Brain pericyte (primary cell): ENCODE results near the gene TUBA4B.
"Not testable (repeated sequence)": the region's sequence is repeated elsewhere in the genome, so short reads cannot be mapped to it uniquely, and the experiment has no call there.

Experiments
- DNase-seq: peaks from one replicate; pipeline ENCODE4 v3.0.0-alpha.2; 2012; ENCODE audit warnings: low read depth, low spot score

Gene TUBA4B

DNA sequence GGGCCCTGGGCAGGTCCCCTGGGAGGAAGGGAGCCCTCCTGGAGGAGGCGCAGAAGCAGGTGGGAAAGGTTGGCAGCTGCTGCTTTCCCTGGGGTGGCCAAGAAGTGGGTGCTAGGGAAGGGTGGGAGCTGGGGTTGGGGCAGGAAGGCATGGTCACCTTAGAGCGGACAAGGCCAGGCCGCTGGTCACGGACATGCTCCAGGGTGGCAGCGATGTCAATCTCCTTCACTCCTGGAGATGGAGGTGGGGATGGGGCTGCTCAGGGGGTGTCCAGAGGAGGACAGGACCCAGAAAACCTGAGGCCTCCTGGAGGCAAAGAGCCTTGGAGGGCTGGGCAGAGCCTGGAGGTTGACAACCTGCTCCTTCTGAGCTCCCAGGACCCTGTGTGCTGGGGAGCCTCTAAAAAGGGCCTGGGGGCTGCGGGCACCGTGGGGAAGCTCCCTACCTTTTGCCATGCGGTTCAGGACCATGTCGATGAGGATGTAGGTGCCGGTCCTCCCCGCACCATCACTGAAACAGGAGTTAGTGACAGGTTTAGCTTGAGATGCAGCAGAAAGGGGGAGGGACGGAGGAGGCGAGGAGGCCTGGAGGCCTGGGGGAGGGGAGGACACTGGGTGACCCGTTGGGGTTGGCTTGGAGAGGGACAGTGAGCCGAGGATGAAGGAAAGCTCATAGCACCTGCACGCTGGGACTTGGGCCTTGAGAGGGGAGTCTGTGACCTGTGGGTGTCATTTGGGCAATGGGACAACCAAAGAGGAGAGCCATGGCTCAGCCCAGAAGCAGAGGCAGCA, 37.5 kb downstream of the TUBA4B start:
- DNase-seq = no peak

DNA sequence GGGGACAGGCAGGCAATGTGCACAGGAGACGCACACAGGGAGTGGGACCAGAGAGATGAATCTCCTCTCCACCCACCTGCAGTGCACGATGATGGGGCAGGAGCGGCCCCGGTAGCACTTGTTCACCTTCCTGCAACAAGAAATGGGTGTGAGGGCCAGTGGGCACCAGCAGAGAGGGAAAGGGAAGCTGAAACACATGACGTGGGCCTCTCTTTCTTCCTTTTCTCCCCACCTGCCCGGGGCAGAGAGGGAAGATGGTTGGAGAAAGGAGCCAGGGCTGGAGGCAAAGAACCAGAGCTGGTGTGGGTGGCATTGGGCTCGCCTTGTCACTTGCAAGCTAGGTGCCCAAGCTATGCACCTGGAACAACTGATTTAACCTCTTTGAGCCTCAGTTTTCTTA, 38.4 kb downstream of the TUBA4B start:
- DNase-seq = no peak

DNA sequence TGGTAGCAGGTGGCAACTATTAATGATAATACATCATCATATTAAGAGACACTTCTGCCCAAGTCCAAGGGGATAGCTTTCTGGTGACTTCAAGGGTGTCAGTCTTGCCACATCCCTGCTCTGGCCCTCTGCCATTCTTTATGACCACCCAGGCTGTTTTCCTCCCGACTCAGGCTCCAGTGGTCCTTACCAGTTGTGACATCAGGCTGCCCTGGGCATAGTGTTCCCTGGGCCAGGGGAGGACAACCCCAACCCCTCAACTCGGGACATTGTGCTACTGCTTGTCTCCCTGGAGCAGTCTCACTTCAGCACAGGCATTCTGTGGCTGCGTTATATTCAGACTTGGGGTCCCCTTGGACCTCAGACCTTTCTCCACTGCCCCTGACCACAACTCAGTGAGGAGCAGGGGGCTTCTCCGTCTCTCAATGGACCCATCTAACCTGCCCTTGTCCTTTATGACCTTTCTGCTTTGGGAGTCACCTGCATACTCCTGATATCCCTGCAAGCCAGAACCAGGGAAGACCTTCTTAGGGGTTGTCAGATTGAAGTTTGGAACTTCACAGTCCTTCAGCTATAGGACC, 39.0 kb downstream of the TUBA4B start:
- no peak for DNase-seq

DNA sequence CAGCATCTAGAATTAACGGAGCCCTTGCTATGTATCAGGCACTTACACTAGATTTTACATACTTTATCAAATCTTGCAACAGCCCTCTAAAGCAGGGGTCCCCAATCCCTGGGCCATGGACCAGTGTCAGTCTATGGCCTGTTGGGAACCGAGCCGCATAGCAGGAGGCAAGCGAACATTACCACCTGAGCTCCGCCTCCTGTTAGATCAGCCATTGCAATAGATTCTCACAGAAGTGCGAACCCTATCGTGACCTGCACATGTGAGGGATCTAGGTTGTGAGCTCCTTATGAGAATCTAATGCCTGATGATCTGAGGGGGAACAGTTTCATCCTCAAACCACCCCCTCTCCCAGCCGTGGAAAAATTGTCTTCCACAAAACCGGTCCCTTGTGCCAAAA, 39.6 kb downstream of the TUBA4B start:
- no peak for DNase-seq

DNA sequence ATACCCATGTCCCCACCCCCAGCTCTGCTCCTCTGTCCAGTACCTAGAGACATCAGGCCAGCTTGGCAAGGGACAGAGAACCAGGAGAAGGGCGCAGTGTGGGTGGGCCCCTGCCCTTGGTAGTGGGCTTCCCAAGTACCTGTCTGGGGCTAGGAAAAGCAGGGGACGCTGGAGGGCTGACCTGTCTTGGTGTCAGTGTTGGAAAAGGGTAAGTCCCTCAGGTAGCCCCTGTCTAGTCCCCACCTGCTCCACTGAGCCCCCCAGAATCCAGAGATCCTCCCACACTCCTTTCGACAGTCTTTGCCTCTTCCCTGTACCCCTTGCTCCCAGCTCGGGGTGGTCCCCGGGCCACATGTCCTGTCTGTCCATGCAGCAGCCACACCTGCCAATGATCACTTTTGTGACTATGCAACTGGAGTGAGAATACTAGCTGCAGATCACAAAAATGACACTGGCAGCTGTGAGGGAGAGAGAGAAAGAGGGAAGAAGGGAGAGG, 40.7 kb downstream of the TUBA4B start:
- no peak for DNase-seq

DNA sequence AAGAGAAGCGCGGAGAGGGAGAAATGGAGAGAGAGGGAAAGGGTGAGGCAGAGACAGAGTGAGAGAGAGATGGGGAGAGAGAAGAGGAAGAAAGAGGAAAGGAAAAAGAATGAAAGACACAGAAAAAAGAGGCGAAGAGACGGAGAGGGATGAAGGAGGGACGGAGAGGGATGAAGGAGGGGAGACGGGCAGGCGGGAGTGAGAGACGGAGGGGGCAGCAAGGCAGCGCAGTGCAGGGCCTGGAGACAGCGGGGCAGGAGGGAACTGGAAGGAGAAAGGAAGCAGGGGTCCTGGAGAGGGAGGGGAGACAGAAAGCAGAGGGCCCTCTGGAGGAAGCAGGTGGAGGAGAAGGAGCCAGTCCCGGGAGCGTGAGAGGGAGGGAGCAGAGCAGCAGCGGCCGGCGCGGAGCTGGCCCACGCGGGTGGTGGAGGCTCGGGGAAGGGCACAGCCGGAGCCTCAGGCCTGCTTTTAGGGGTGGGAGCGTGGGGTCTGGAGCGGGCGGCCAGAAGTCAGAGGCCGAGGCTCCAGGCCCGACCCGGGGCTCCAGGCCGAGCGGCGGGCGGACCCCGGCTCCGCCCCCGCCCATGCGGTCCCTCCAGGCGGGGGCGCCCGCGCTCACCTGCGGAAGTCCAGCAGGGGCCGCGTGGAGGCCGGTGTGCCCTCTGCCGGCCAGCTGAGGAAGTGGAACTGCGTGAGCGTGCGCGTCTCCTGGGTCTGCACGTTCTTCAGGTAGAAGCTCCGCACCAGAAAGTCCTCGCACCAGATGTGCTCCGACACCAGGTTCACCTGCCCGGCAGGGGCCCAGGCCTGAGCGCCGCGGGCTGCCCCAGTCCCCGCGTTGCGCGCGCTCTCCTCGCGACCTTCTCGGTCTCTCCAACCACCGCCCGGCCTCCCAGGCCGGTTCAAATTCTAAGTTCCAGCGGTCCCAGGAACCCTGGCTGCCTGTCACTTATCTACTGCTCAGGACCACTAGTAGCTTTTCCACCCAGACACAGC, 41.6 kb downstream of the TUBA4B start:
- DNase-seq = no peak

DNA sequence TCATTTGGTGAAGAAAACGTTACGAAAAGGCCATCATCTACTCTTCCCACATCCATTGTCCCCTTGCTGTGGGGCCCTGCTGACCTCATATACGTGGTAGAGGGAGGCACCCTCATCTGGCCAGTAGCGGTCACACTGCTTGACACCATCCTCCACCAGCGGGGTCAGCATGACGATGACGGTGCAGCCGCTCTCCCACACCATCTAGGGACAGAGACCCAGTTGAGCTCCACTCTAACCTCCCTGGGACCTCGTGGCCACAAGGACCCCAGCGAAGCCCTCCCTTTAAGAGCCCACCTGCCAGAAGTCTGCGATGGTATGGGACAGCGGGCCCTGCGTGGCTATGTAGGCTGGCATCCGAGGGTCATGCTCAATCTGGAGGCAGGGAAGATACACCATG, 43.1 kb downstream of the TUBA4B start:
- DNase-seq = no peak

DNA sequence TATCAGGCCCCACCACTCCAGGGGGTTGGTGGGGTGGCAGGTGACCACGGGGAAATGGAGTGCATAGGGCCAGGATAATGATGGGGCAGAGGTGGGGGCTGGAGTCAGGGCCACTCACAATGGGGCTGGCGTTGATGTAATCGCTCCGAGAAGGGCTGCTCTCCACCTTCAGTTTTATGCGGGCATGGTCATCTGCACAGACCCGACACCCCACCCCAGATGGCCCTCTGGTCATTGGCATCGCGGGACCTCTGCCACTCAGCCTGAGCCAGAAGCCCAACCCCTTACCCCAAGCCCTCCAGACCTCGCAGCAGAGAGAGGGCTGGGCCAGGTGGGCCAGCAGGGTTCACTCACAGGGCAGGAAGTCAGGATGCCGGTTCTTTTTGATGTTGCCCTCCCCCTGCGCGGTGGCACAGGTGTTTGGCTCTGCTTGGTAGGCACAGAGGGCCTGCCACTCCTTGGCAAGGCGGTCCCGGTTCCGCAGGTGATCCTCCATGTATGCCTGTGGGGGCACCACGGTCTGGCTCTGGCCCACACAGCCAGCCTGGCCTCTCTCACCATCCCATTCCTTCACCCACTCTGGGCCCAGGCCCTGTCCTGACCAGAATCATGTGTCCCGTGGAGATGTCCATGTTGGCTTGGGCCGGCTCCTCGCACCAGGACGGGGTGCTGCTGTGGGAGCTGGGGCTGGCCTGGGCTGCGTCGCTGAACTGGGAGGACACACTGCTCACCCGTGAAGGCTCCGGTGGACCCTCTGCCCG, 43.8 kb downstream of the TUBA4B start:
- DNase-seq = no peak

DNA sequence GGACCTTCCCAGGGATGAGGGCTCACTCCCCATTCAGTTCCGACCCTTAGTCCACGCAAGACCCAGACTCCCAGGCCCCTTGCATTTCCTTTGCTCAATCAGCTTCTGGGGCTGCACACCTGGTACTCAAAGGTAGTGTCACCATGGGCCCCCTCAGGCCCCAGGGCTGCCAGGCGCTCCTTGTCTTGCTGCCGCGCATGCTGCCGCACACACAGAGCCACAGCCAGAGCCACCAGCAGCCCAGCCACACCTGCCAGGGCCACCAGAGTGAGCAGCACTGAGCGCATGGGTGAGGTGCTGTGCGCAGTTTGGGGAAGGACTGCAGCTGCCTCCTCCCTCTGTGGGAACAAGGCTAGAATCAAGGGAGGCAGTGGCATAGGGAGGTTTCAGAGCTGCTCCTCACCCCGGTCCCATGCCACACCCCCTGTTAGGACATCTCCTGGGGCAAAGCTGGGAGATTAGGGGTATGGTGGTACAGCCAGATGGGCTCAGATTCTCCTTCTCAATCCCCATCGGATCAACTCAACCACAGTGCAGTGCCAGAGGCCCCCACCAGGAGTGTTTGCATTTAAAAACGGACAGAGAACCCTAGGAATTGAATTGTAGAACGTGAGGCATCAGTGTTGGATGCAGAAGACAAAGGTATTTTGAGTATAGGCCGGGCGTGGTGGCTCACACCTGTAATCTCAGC, 44.9 kb downstream of the TUBA4B start:
- no peak for DNase-seq

DNA sequence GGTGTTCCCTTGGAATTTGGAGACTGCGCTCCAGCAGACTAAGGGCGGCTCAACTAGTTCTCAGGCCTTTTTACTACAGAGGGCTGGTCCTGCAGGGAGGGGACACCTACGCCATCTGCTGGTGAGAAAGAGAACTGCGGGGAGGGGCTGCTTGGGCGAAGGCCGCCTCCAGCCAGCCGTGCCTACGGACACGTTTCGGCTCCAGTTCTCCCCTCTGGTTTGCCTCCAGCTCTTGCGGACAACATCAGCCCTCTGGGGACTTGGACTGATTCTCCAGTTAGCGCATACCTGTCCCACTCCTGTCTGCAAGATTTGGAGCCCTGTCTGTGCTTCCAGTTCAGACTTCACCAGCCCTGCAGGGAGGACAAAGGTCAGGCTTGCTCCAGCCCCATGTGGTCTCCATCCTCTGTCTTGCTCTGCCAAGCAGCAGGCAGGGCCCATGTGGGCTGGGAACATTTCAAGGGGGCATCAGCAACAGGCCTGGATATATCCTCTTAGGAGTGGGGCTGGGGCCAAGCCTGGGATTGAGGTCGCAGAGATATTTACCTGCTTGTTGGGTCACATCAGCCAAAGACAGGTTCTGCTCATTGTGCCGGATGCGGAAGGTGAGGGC, 45.8 kb downstream of the TUBA4B start:
- DNase-seq = no peak

DNA sequence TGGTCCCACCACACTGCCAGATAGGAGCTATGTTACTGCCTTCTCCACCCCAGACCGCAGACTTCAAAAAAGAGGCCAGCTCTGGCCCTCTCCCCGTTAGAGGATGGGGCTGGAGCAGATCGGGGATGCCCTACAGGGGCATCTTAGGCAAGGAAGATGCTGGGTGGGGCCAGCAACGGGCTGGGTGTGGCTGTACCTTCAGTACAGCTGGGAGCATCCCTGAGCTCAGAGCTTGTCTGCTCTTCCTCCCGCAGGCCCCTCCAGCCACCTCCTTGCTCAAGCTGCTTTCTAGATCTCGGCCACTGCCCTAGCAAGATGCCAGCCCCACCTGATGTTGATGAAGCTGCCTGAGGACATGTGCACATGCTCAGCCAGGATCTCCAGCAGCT, 46.3 kb downstream of the TUBA4B start:
- DNase-seq = no peak

DNA sequence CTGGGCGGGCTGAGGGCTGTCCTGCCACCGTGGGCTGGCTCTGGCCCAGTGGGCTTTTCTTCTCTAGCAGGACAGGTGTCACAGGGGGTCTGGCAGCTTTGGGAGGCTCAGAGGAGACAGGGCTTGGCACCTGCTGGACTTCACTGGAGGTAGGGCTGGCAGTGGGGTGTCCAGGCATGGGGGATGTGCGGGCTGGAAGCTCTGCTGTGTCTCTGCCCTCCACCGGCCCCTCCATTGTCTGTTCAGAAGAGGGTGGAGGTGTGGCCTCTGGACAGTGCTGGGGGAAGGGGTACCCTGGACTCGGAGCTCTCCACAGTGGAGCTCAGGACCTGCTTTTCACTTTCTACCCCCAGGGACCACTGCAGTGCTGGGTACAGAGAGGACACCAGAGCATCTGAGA, 47.0 kb downstream of the TUBA4B start:
- DNase-seq = no peak

DNA sequence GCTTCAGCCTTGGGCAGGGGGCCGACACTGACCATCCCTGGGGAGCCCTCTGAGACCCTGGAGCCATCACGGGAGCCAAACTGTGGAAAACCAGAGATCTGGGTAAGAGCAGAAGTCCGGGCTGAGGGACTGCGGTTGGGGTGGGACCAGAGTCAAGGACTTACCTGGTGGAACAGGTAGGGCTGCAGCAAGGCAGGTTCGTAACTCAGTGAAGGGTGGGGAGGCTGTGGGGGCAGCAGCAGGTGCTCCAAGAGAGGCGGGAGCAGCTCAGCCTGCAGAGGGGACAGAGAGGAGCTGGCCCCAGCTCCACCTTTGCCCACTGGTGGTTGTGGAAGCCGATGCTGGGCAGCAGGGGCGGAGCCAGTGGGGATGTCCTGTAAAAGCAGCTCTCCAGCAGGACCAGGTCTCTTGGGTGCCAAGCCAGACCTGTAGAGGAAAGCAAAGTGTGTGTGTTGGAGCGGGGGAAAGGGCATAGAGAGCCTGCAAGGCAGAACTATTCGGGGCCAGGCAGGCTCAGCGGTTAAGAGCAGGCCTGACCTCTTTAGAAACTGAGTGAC, 49.4 kb downstream of the TUBA4B start:
- no peak for DNase-seq

DNA sequence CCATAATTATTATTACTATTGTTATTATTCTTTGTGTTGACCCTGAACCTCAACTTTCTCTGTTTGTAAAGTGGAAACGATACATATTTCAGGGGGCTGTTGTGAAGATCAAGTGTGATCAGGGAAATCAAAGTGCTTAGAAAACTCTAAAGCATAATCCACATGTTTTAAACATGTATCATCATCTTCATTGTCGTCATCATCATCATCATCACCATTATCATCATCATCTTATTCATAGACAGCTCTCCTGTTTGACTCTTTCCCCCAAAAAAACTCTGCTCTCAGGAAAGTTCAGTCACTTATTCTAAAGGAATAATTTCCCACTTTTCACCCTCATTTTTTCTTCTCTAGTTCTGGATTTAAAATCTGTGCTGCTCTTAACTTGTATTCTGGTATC, 51.2 kb downstream of the TUBA4B start:
- no peak for DNase-seq

DNA sequence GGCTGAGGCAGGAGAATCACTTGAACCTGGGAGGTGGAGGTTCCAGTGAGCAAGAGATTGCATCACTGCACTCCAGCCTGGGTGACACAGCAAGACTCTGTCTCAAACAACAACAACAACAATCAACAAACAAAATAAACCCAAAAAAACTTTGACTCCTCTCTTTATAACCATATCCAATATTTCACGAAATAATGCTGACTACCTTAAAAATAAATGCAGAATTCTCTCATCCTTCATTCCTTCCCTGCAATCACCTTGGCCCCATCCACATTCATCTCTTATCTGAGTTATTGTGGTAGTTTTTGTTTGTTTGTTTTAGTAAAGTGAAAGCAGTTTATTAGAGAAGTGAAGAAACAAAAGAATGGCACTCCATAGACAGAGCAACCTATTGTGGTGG, 53.0 kb downstream of the TUBA4B start:
- no peak for DNase-seq

DNA sequence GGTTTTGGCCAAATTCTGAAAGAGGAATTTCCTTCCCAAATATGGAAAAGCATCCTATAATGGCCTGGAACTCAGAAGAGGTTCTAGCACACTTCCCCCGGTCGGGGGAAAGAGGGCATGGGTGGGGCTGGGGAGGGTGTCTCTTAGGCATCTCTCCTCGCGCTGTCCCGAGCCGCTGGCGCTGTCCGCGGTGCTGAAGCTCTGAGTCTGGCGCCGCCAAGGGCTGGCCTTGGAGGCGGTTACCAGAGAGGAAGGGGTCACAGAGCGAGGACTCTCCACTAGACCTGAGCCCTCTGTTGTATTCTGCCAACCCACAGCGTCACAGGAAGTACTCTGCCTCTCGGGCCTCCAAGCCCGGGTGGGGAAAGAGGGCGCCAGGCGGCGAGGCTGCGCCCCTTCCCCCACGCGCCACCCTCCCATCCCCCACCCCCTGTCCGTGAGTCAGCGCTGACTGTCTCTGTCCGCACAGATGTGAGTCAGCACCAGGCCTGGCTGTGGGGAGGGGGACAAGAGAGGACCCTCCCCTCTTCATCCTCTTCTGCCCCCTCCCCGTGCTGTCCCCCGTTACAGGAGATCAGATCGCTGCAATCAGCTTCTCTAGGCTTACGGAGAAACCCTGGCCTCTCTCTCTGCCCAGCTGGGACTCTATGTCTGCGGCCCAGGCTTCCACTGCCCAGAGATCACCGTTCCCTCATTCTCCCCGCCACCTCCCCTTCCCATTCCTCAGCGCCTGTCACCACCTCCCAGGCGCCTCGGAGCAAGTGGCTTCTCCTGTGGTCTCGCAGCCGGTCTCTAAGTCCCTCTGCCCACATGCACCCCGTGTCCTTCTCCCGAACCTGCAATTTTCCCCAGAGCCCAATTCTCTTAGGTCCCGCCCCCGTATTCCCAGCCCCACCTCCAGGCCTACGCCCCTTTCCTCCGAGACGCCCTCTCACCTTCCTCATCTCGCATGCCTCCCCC, 55.4 kb downstream of the TUBA4B start:
- no peak for DNase-seq

DNA sequence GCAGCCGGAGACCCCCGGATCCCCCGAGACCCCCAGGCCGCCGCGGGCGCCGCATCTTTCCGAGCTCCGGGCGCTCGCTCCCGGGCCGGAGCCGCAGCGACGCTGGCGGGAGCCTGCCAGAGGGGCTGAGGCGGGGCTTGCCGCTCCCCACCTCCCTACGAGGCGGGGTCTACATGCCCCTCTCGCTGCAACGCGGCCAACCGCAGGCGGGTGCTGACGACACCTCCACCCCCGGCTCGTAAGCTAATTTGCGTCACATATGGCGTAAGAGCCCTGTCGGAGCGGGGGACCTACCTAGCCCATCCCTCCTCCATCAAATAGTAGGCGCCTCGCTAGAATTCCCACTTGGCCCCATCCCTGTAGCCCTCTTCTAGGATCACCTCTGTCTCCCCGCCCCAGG, 56.2 kb downstream of the TUBA4B start, which contains the start of gene PTPRN:
Gene PTPRN (minus strand): TSS at position 124 of the 400 bp plus-strand sequence. CDS start 69 bp downstream, at position 55.
- DNase-seq = no peak

DNA sequence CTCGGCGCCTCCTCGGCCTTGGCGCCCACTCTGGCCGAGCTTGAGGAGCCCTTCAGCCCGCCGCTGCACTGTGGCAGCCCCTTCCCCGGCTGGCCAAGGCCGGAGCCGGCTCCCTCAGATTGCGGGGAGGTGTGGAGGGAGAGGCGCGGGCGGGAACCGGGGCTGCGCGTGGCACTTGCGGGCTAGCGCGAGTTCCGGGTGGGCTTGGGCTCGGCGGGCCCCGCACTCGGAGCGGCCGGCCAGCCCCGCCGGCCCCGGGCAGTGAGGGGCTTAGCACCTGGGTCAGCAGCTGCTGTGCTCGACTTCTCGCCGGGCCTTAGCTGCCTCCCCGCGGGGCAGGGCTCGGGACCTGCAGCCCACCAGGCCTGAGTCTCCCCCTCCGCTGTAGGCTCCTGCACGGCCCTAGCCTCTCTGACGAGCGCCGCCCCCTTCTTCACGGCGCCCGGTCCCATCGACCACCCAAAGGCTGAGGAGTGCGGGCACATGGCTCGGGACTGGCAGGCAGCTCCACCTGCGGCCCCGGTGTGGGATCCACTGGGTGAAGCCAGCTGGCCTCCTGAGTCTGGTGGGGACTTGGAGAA, 59.7 kb downstream of the TUBA4B start:
- not testable (repeated sequence) for DNase-seq
